HCT116 (cell line): ENCODE results near the gene GPC5. TPM values are rescaled to one million over a fixed set of nuclear protein-coding genes. Genes with fewer than 3 reads are reported as not detected.

ENCODE experiments used
- ATAC-seq: fragments of 200-7000 bp; cut with Tn5 transposase; 2 replicates; pipeline ENCODE4 v1.9.1; 2020; ENCODE audit warnings: mild to moderate bottlenecking, moderate library complexity
- BruUV-seq: library from RNA; stranded (reverse); fragments of 400-500 nt; replicated peaks from 2 replicates; lab custom pipeline; 2021; lab: Mats Ljungman, UMichigan
- CTCF ChIA-PET: fragments of 300-600 bp; sonication (Branson Sonifier 250); formaldehyde crosslinking; loops from one replicate; lab custom pipeline; 2021; ENCODE audit warnings: antibody characterized with exemption; lab: Charles Lee
- POLR2A ChIA-PET: fragments of 300-600, 350-600 bp; sonication (Branson Sonifier 250); formaldehyde crosslinking; loops from one replicate; lab custom pipeline; 2021; ENCODE audit warnings: antibody characterized with exemption; lab: Charles Lee
- RAD21 ChIA-PET, 2 experiments: fragments of 300-600 bp; sonication (Branson Sonifier 250); formaldehyde crosslinking; loops; one replicate each; lab custom pipeline; 2023; ENCODE audit warnings: low total read pairs in 2 of 2; ENCODE audit not compliant: uncharacterized antibody in 2 of 2, unreplicated experiment in 2 of 2, low non-redundant PET in 1 of 2; lab: Charles Lee
- DNase-seq: peaks from one replicate; pipeline ENCODE4 v3.0.0-alpha.2; 2010; ENCODE audit warnings: low read depth, low spot score
- H2AFZ ChIP-seq: fragments of 200-600 bp; shearing (Covaris generic), sonication (generic); 2 replicates; pipeline ENCODE4 v1.6.1; 2017; ENCODE audit warnings: low read depth, mixed run types, mixed read lengths, antibody characterized with exemption, low read length; ENCODE audit not compliant: poor library complexity, severe bottlenecking
- H3K27ac ChIP-seq: 2 replicates; pipeline ENCODE4 v1.5.1; 2012; ENCODE audit warnings: low read depth, low read length
- H3K27me3 ChIP-seq: fragments of 200-600 bp; sonication (generic); 2 replicates; pipeline ENCODE4 v1.6.1; 2016; ENCODE audit warnings: mixed run types, low read length, mixed read lengths; ENCODE audit not compliant: insufficient read depth
- H3K36me3 ChIP-seq, 2 experiments: fragments of 200-500 bp in 1 of 2; fragments of 200-600 bp in 1 of 2; sonication (Bioruptor generic) in 1 of 2; sonication (generic) in 1 of 2; 2 replicates each; pipeline versions ENCODE4 v1.5.1 to v1.6.1; 2014 to 2016; ENCODE audit warnings: low read length in 2 of 2, inconsistent platforms in 1 of 2, mixed read lengths in 1 of 2, mixed run types in 1 of 2; ENCODE audit not compliant: insufficient read depth in 2 of 2, control insufficient read depth in 1 of 2
- H3K4me1 ChIP-seq, 2 experiments: fragments of 200-600 bp in 1 of 2; sonication (generic) in 1 of 2; 2 replicates each; pipeline versions ENCODE4 v1.5.1 to v1.6.1; 2012 to 2017; ENCODE audit warnings: low read length in 2 of 2, inconsistent platforms in 1 of 2, mild to moderate bottlenecking in 1 of 2, mixed read lengths in 1 of 2, mixed run types in 1 of 2, moderate library complexity in 1 of 2; ENCODE audit not compliant: insufficient read depth in 2 of 2, control insufficient read depth in 1 of 2
- H3K4me2 ChIP-seq: fragments of 200-600 bp; sonication (generic); 2 replicates; pipeline ENCODE4 v1.6.1; 2017; ENCODE audit warnings: mixed run types, low read length, mixed read lengths
- H3K4me3 ChIP-seq, 2 experiments: fragments of 200-600 bp in 1 of 2; sonication (generic) in 1 of 2; replicated peaks in 1 of 2; 2 replicates each; pipeline ENCODE4 v1.5.1; 2011 to 2016; ENCODE audit warnings: low read length in 2 of 2, control low read depth in 1 of 2, low read depth in 1 of 2, mild to moderate bottlenecking in 1 of 2, mixed read lengths in 1 of 2, mixed run types in 1 of 2
- H3K79me2 ChIP-seq: fragments of 200-600 bp; sonication (generic); 2 replicates; pipeline ENCODE4 v1.6.1; 2017; ENCODE audit warnings: mild to moderate bottlenecking, mixed run types, low read length, moderate library complexity, mixed read lengths; ENCODE audit not compliant: insufficient read depth
- H3K9ac ChIP-seq: fragments of 200-600 bp; sonication (generic); 2 replicates; pipeline ENCODE4 v1.6.1; 2016; ENCODE audit warnings: low read length, mixed read lengths
- H3K9me2 ChIP-seq: fragments of 200-600 bp; sonication (generic), shearing (Covaris generic); 2 replicates; pipeline ENCODE4 v1.6.1; 2017; ENCODE audit warnings: mixed run types, mild to moderate bottlenecking, moderate library complexity; ENCODE audit not compliant: insufficient read depth
- H3K9me3 ChIP-seq, 2 experiments: fragments of 200-500 bp in 1 of 2; fragments of 200-600 bp in 1 of 2; sonication (Bioruptor generic) in 1 of 2; sonication (generic) in 1 of 2; 2 replicates each; pipeline ENCODE4 v1.6.1; 2014 to 2017; ENCODE audit warnings: low read length in 2 of 2, mixed read lengths in 2 of 2, inconsistent platforms in 1 of 2, low read depth in 1 of 2, mild to moderate bottlenecking in 1 of 2, mixed run types in 1 of 2, moderate library complexity in 1 of 2; ENCODE audit not compliant: control insufficient read depth in 1 of 2, insufficient read depth in 1 of 2
- H4K20me1 ChIP-seq: fragments of 200-600 bp; sonication (generic), shearing (Covaris generic); 2 replicates; pipeline ENCODE4 v1.6.1; 2017; ENCODE audit warnings: mixed run types, mild to moderate bottlenecking, moderate library complexity; ENCODE audit not compliant: insufficient read depth
- ATF3 ChIP-seq: IDR thresholded peaks from 2 replicates; pipeline ENCODE4 v1.6.1; 2012
- CEBPB ChIP-seq: IDR thresholded peaks from 2 replicates; pipeline ENCODE4 v1.6.1; 2012; ENCODE audit warnings: low read depth
- CTCF ChIP-seq, 3 experiments: fragments of 200-600 bp in 1 of 3; sonication (generic) in 1 of 3; IDR thresholded peaks in 2 of 3; conservative IDR thresholded peaks in 1 of 3; 2 replicates each; pipeline ENCODE4 v1.5.1; 2012 to 2017; ENCODE audit warnings: low read depth in 2 of 3, low read length in 2 of 3, antibody characterized with exemption in 1 of 3, borderline replicate concordance in 1 of 3, control low read depth in 1 of 3, mild to moderate bottlenecking in 1 of 3, mixed read lengths in 1 of 3, mixed run types in 1 of 3, moderate library complexity in 1 of 3; ENCODE audit not compliant: insufficient read depth in 1 of 3
- ELF1 ChIP-seq: IDR thresholded peaks from 2 replicates; pipeline ENCODE4 v1.6.1; 2012; ENCODE audit warnings: low read depth, borderline replicate concordance
- EZH2 ChIP-seq: fragments of 200-600 bp; sonication (generic); IDR thresholded peaks from 2 replicates; pipeline ENCODE4 v1.6.1; 2017; ENCODE audit warnings: antibody characterized with exemption, mixed run types
- JUND ChIP-seq: IDR thresholded peaks from 2 replicates; pipeline ENCODE4 v1.6.1; 2012
- MAX ChIP-seq: IDR thresholded peaks from 2 replicates; pipeline ENCODE4 v1.6.1; 2012
- POLR2A ChIP-seq: IDR thresholded peaks from 2 replicates; pipeline ENCODE4 v1.7.0; 2011; ENCODE audit warnings: borderline replicate concordance; ENCODE audit not compliant: insufficient read depth, insufficient read length; ENCODE audit errors: extremely low read depth
- RAD21 ChIP-seq: IDR thresholded peaks from 2 replicates; pipeline ENCODE4 v1.6.1; 2012; ENCODE audit warnings: low read depth, mild to moderate bottlenecking
- SP1 ChIP-seq: IDR thresholded peaks from 2 replicates; pipeline ENCODE4 v1.6.1; 2012; ENCODE audit warnings: low read depth
- SRF ChIP-seq: IDR thresholded peaks from 2 replicates; pipeline ENCODE4 v1.6.1; 2012; ENCODE audit warnings: low read depth
- TCF7L2 ChIP-seq: IDR thresholded peaks from 2 replicates; pipeline ENCODE4 v1.7.0; 2011; ENCODE audit warnings: borderline replicate concordance, inconsistent platforms; ENCODE audit not compliant: insufficient read depth, insufficient read length; ENCODE audit errors: extremely low read depth
- intact Hi-C: fragments of 100-400 bp; cut with micrococcal nuclease; formaldehyde crosslinking; loops from 2 replicates; pipeline ENCODE4 v1.10.0; 2022
- total RNA-seq: library from RNA; stranded (reverse); gene quantifications from one replicate; pipeline ENCODE4 v1.2.1, GENCODE V29; 2021; ENCODE audit not compliant: unreplicated experiment

Gene GPC5
- total RNA-seq, 1 experiment from 2014 or later, result not detected

GRCh38 chr13:91907398-91907797, 509.0 kb downstream of the GPC5 start:
- Histone ChIP-seq H3K4me1 (no peaks in the 10 kb centered on the region), H3K27me3 (no peaks in the 10 kb centered on the region), H3K4me2 (no peak overlapping the region)

GRCh38 chr13:91909617-91910016, 511.2 kb downstream of the GPC5 start:
- Histone ChIP-seq H3K4me3 (no peak overlapping the region), H3K9ac (no peak overlapping the region), H3K79me2 (no peaks in the 10 kb centered on the region), H2AFZ (no peak overlapping the region), H3K27me3 (no peaks in the 10 kb centered on the region)
- no TSS peak for BruUV-seq
- RAD21 ChIA-PET, result no interaction called here
- TF ChIP-seq MAX (no peak), SP1 (no peak), TCF7L2 (no peak), EZH2 (no peak), RAD21 (no peak), POLR2A (no peak), ATF3 (no peak), CTCF (IDR thresholded peaks at IDR 0.05 in 2 of 3, conservative IDR thresholded peaks at IDR 0.05 in 1 of 3; ENCODE audit: borderline replicate concordance in 1 of 3, insufficient read depth in 1 of 3, low read depth in 2 of 3, low read length in 2 of 3) (no peak), JUND (no peak), CEBPB (no peak)
- TF ChIP-seq, all 23 proteins: peak for 0
- CTCF ChIA-PET, result no interaction called here
- Histone ChIP-seq H4K20me1 (no peaks in the 10 kb centered on the region), H3K4me1 (no peaks in the 10 kb centered on the region), H3K27ac (no peak overlapping the region), H3K9me3 (peaks cover 2 to 10% of the 10 kb centered on the region in 2 experiments; a peak in 2 of 4 replicates), H3K36me3 (no peaks in the 10 kb centered on the region), H3K4me2 (no peak overlapping the region), H3K9me2 (no peaks in the 10 kb centered on the region)
- intact Hi-C loops, result no loop called here
- POLR2A ChIA-PET, result no interaction called here
- ATAC-seq, result no peak
- no peak for DNase-seq

More at GRCh38 chr13:91907398-91907797, 509.0 kb downstream of the GPC5 start:
- no peak overlapping the region for H3K4me3 ChIP-seq
- no TSS peak for BruUV-seq
- no peaks in the 10 kb centered on the region for H3K36me3 ChIP-seq
- no peak overlapping the region for H2AFZ ChIP-seq
- no peak overlapping the region for H3K9ac ChIP-seq
- ATAC-seq (no peak), DNase-seq (no peak)
- H3K9me2 ChIP-seq, result no peaks in the 10 kb centered on the region
- CTCF ChIA-PET, result no interaction called here
- intact Hi-C loops, result no loop called here
- H3K79me2 ChIP-seq, result no peaks in the 10 kb centered on the region
- TF ChIP-seq RAD21, result no peak
- TF ChIP-seq SP1, result no peak
- no peak for TF ChIP-seq POLR2A
- TF ChIP-seq ELF1, result no peak
- no peak for TF ChIP-seq SRF
- RAD21 ChIA-PET, result no interaction called here
- POLR2A ChIA-PET, result no interaction called here
- no peak overlapping the region for H3K27ac ChIP-seq
- H3K9me3 ChIP-seq, result peaks cover 8 to 15% of the 10 kb centered on the region in 2 experiments; a peak in 2 of 4 replicates
- H4K20me1 ChIP-seq, result no peaks in the 10 kb centered on the region
